ENCODE data around the gene OR14I1. TPM values are rescaled to one million over a fixed set of nuclear protein-coding genes. Genes with fewer than 3 reads are reported as not detected.

OR14I1 gene
- total RNA-seq, 1 experiment from 2014 or later = not detected

GRCh38 chr1:248748211-248748610 is 45.6 kb upstream of the OR14I1 start:
- Mint-ChIP-seq H3K4me1 (ENCODE audit: low read depth, unreplicated experiment) (no peaks in the 10 kb centered on the region), H3K4me3 (ENCODE audit: low read depth, unreplicated experiment) (no peak overlapping the region), H3K9me3 (ENCODE audit: low read depth, unreplicated experiment) (peaks cover 2% of the 10 kb centered on the region), H3K36me3 (ENCODE audit: insufficient read depth, unreplicated experiment) (no peaks in the 10 kb centered on the region), H3K27ac (ENCODE audit: unreplicated experiment) (no peak overlapping the region), H3K27me3 (ENCODE audit: unreplicated experiment) (no peaks in the 10 kb centered on the region)
- intact Hi-C loops (cut with micrococcal nuclease; ENCODE audit: unreplicated experiment) = no loop called here
- no TSS peak for BruUV-seq (replicated peaks)
- TF ChIP-seq CTCF (IDR thresholded peaks at IDR 0.05; ENCODE audit: unreplicated experiment) = no peak
- CTCF ChIA-PET = interaction anchor here (0.7 to 1.2 kb wide), 2 partner anchors 10 to 44 kb away, joined by 3 to 4 read pairs; no protein-coding TSS in a partner anchor
- DNase-seq = no peak

- Mint-ChIP-seq H3K4me1 (ENCODE audit: low read depth, unreplicated experiment) (no peaks in the 10 kb centered on the region), H3K4me3 (ENCODE audit: low read depth, unreplicated experiment) (no peak overlapping the region), H3K27me3 (ENCODE audit: unreplicated experiment) (no peaks in the 10 kb centered on the region), H3K36me3 (ENCODE audit: insufficient read depth, unreplicated experiment) (no peaks in the 10 kb centered on the region), H3K9me3 (ENCODE audit: low read depth, unreplicated experiment) (peaks cover 14% of the 10 kb centered on the region), H3K27ac (ENCODE audit: unreplicated experiment) (no peak overlapping the region)
- BruUV-seq (replicated peaks) = no TSS peak
- CTCF ChIA-PET = no interaction called here
- TF ChIP-seq CTCF (IDR thresholded peaks at IDR 0.05; ENCODE audit: unreplicated experiment) = no peak
- DNase-seq = no peak
- intact Hi-C loops (cut with micrococcal nuclease; ENCODE audit: unreplicated experiment) = no loop called here
These were observed 38.3 kb upstream of the OR14I1 start for GRCh38 chr1:248740876-248741275.

GRCh38 chr1:248739572-248740205 is 37.1 kb upstream of the OR14I1 start:
- CTCF ChIA-PET = no interaction called here
- H3K36me3 Mint-ChIP-seq (ENCODE audit: insufficient read depth, unreplicated experiment) = no peaks in the 10 kb centered on the region
- H3K27me3 Mint-ChIP-seq (ENCODE audit: unreplicated experiment) = no peaks in the 10 kb centered on the region
- no peaks in the 10 kb centered on the region for H3K4me1 Mint-ChIP-seq (ENCODE audit: low read depth, unreplicated experiment)
- no peak for DNase-seq
- intact Hi-C loops (cut with micrococcal nuclease; ENCODE audit: unreplicated experiment) = no loop called here
- H3K4me3 Mint-ChIP-seq (ENCODE audit: low read depth, unreplicated experiment) = no peak overlapping the region
- TF ChIP-seq CTCF (IDR thresholded peaks at IDR 0.05; ENCODE audit: unreplicated experiment) = no peak
- H3K9me3 Mint-ChIP-seq (ENCODE audit: low read depth, unreplicated experiment) = peaks cover 20% of the 10 kb centered on the region
- H3K27ac Mint-ChIP-seq (ENCODE audit: unreplicated experiment) = no peak overlapping the region
- BruUV-seq (replicated peaks) = no TSS peak

DNA sequence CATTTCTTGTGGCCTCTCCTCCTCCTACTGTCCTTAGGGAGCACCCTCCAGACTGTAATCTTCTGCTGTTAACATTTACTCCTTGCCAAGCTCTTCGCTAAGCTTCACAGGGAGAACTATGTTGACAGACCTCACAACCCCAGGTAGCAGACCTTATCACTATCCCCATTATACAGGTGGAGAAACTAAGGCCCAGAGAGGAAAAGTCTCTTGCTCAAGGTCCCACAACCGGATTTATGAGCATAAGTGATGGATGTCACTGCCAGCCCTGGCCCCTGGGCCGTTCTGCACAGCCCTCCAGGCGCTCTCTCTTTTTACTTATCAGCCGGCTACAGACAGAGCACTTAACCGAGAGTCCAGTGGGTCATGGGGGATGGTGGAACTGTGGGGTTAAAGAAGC is 34.9 kb upstream of the OR14I1 start:
- H3K4me3 Mint-ChIP-seq (ENCODE audit: low read depth, unreplicated experiment) = no peak overlapping the region
- DNase-seq = no peak
- no peaks in the 10 kb centered on the region for H3K27me3 Mint-ChIP-seq (ENCODE audit: unreplicated experiment)
- H3K27ac Mint-ChIP-seq (ENCODE audit: unreplicated experiment) = no peak overlapping the region
- CTCF ChIA-PET = no interaction called here
- intact Hi-C loops (cut with micrococcal nuclease; ENCODE audit: unreplicated experiment) = no loop called here
- no peaks in the 10 kb centered on the region for H3K36me3 Mint-ChIP-seq (ENCODE audit: insufficient read depth, unreplicated experiment)
- no TSS peak for BruUV-seq (replicated peaks)
- no peaks in the 10 kb centered on the region for H3K4me1 Mint-ChIP-seq (ENCODE audit: low read depth, unreplicated experiment)
- H3K9me3 Mint-ChIP-seq (ENCODE audit: low read depth, unreplicated experiment) = peaks cover 24% of the 10 kb centered on the region
- no peak for TF ChIP-seq CTCF (IDR thresholded peaks at IDR 0.05; ENCODE audit: unreplicated experiment)
